HepG2 (cell line): ENCODE results near the gene RNASE13. TPM values are rescaled to one million over a fixed set of nuclear protein-coding genes. Genes with fewer than 3 reads are reported as not detected.

Source experiments
- ARID4A ChIP-seq: sonication (generic); formaldehyde crosslinking; IDR thresholded peaks from 2 replicates; pipeline ENCODE4 v1.5.0; 2020; ENCODE audit warnings: mild to moderate bottlenecking, missing genetic modification reagents, borderline replicate concordance
- DR1 ChIP-seq: sonication (generic); formaldehyde crosslinking; IDR thresholded peaks from 2 replicates; pipeline ENCODE4 v1.8.0; 2021; ENCODE audit warnings: mild to moderate bottlenecking, missing genetic modification reagents, inconsistent platforms
- HMGXB3 ChIP-seq: sonication (generic); formaldehyde crosslinking; IDR thresholded peaks from 2 replicates; pipeline ENCODE4 v1.4.0; 2020; ENCODE audit warnings: missing genetic modification reagents, borderline replicate concordance
- THRA ChIP-seq: sonication (generic); formaldehyde crosslinking; IDR thresholded peaks from 2 replicates; pipeline ENCODE4 v1.4.0; 2020; ENCODE audit warnings: missing genetic modification reagents, borderline replicate concordance
- TRIM22 ChIP-seq: fragments of 450-650 bp; IDR thresholded peaks from 2 replicates; pipeline ENCODE4 v1.6.1; 2017
- ZBTB43 ChIP-seq: sonication (generic); formaldehyde crosslinking; conservative IDR thresholded peaks from 2 replicates; pipeline ENCODE4 v1.4.0; 2020; ENCODE audit warnings: missing genetic modification reagents
- ZNF121 ChIP-seq: sonication (generic); formaldehyde crosslinking; IDR thresholded peaks from 2 replicates; pipeline ENCODE4 v1.5.0; 2020; ENCODE audit warnings: mild to moderate bottlenecking, missing genetic modification reagents
- ZNF230 ChIP-seq: sonication (generic); formaldehyde crosslinking; IDR thresholded peaks from 2 replicates; pipeline ENCODE4 v1.4.0; 2020; ENCODE audit warnings: mild to moderate bottlenecking, missing genetic modification reagents
- ZNF263 ChIP-seq: sonication (generic); formaldehyde crosslinking; IDR thresholded peaks from 2 replicates; pipeline ENCODE4 v1.4.0; 2020; ENCODE audit warnings: missing genetic modification reagents
- ZNF264 ChIP-seq: sonication (generic); formaldehyde crosslinking; IDR thresholded peaks from 2 replicates; pipeline ENCODE4 v1.4.0; 2020; ENCODE audit warnings: missing genetic modification reagents
- ZNF280B ChIP-seq: sonication (generic); formaldehyde crosslinking; IDR thresholded peaks from 2 replicates; pipeline ENCODE4 v1.5.0; 2020; ENCODE audit warnings: missing genetic modification reagents, mild to moderate bottlenecking, borderline replicate concordance
- ZNF430 ChIP-seq: sonication (generic); formaldehyde crosslinking; IDR thresholded peaks from 2 replicates; pipeline ENCODE4 v1.9.0; 2021; ENCODE audit warnings: mild to moderate bottlenecking, missing genetic modification reagents
- ZNF839 ChIP-seq: sonication (generic); formaldehyde crosslinking; IDR thresholded peaks from 2 replicates; pipeline ENCODE4 v1.4.0; 2020; ENCODE audit warnings: missing genetic modification reagents, mild to moderate bottlenecking, borderline replicate concordance
- ZSCAN9 ChIP-seq: IDR thresholded peaks from 2 replicates; pipeline ENCODE4 v1.6.1; 2016; ENCODE audit warnings: borderline replicate concordance
- polyA plus RNA-seq, 8 experiments: library from polyadenylated mRNA; depleted of rRNA in 3 of 8; stranded (reverse) in 7 of 8; unstranded in 1 of 8; fragments of >200 nt; fragmentation: Illumina TruSeq in 4 of 8; extraction: Trizol in 4 of 8; gene quantifications; 2 replicates each; pipeline versions ENCODE4 v1.2.1 to v1.2.3, GENCODE V29; 2011 to 2016; ENCODE audit warnings: low read depth in 4 of 8, missing spikeins in 1 of 8, mixed read lengths in 1 of 8; ENCODE audit not compliant: insufficient read depth in 1 of 8
- total RNA-seq, 5 experiments: library from RNA; depleted of rRNA; stranded (reverse); fragments of >200 nt; fragmentation: Illumina TruSeq; extraction: Trizol; gene quantifications; 2 replicates each; pipeline ENCODE4 v1.2.3, GENCODE V29; 2016; ENCODE audit warnings: low read depth in 1 of 5

RNASE13 gene
- total and polyA plus RNA-seq, 2 of the 13 experiments (the other 11 are each of a cell fraction or from before 2014, with no cell fraction given) = 1.0 TPM; not detected in 1

GRCh38 chr14:21054123-21054767 is 19.6 kb upstream of the RNASE13 start (continued):
- TF ChIP-seq HMGXB3 (0 out of 2 replicates have a peak, but pooled peaks have one; percentile 30), ZNF430 (peak; percentile 97), ZSCAN9 (CRISPR knock-in tag) (peak; percentile 83; the same call in 1 of the 2 replicates), ZNF280B (CRISPR knock-in tag) (no peak), ZNF839 (CRISPR knock-in tag) (no peak), ARID4A (CRISPR knock-in tag) (peak; percentile 59; the same call in 1 of the 2 replicates), ZNF264 (CRISPR knock-in tag) (peak; percentile 87; the same call in 1 of the 2 replicates), THRA (CRISPR knock-in tag) (peak; percentile 97), ZNF263 (CRISPR knock-in tag) (peak; percentile 80), DR1 (no peak), ZNF121 (CRISPR knock-in tag) (no peak), TRIM22 (no peak), ZBTB43 (CRISPR knock-in tag) (peak; percentile 77), ZNF230 (CRISPR knock-in tag) (0 out of 2 replicates have a peak, but pooled peaks have one; percentile 57)
